ENCODE results near the gene ANTXR1.

Gene ANTXR1

GRCh38 chr2:69013142-69013839, at the start of gene ANTXR1:
Gene ANTXR1, plus strand, starts transcription at chr2:69013179. Its CDS starts 321 bp downstream, at chr2:69013500.
- in situ Hi-C loops (cut with MboI; ENCODE audit: low sequenced_read_pairs) = no loop called here

- in situ Hi-C loops (cut with MboI; ENCODE audit: low sequenced_read_pairs) = no loop called here
Observed at GRCh38 chr2:68964282-68964681, 48.7 kb upstream of the ANTXR1 start.

GRCh38 chr2:68968221-68968620, 44.8 kb upstream of the ANTXR1 start:
- in situ Hi-C loops (cut with MboI; ENCODE audit: low sequenced_read_pairs) = no loop called here

GRCh38 chr2:68969736-68970490, 43.1 kb upstream of the ANTXR1 start:
- in situ Hi-C loops (cut with MboI; ENCODE audit: low sequenced_read_pairs) = no loop called here

- in situ Hi-C loops (cut with MboI; ENCODE audit: low sequenced_read_pairs) = no loop called here
Observed at GRCh38 chr2:68970566-68971265, 42.3 kb upstream of the ANTXR1 start.

GRCh38 chr2:68971591-68972231, 41.3 kb upstream of the ANTXR1 start:
- in situ Hi-C loops (cut with MboI; ENCODE audit: low sequenced_read_pairs) = no loop called here

- in situ Hi-C loops (cut with MboI; ENCODE audit: low sequenced_read_pairs) = no loop called here
Observed at GRCh38 chr2:68974251-68974650, 38.7 kb upstream of the ANTXR1 start, which contains the start of gene GKN1. Gene GKN1, plus strand, starts transcription at chr2:68974636. Its CDS starts 42 bp downstream, at chr2:68974678.

- in situ Hi-C loops (cut with MboI; ENCODE audit: low sequenced_read_pairs) = no loop called here
Observed at GRCh38 chr2:68974946-68975665, 37.9 kb upstream of the ANTXR1 start.

GRCh38 chr2:68975844-68976243, 37.1 kb upstream of the ANTXR1 start:
- in situ Hi-C loops (cut with MboI; ENCODE audit: low sequenced_read_pairs) = no loop called here

GRCh38 chr2:68977453-68977852, 35.5 kb upstream of the ANTXR1 start:
- in situ Hi-C loops (cut with MboI; ENCODE audit: low sequenced_read_pairs) = no loop called here

- in situ Hi-C loops (cut with MboI; ENCODE audit: low sequenced_read_pairs) = no loop called here
Observed at GRCh38 chr2:68978098-68978497, 34.9 kb upstream of the ANTXR1 start.

- in situ Hi-C loops (cut with MboI; ENCODE audit: low sequenced_read_pairs) = no loop called here
Observed at GRCh38 chr2:68980956-68981355, 32.0 kb upstream of the ANTXR1 start.

- in situ Hi-C loops (cut with MboI; ENCODE audit: low sequenced_read_pairs) = no loop called here
Observed at GRCh38 chr2:68987021-68987503, 25.9 kb upstream of the ANTXR1 start.

GRCh38 chr2:68989035-68989434, 23.9 kb upstream of the ANTXR1 start:
- in situ Hi-C loops (cut with MboI; ENCODE audit: low sequenced_read_pairs) = no loop called here

- in situ Hi-C loops (cut with MboI; ENCODE audit: low sequenced_read_pairs) = no loop called here
Observed at GRCh38 chr2:68992341-68992740, 20.6 kb upstream of the ANTXR1 start.

GRCh38 chr2:68992933-68993332, 20.0 kb upstream of the ANTXR1 start:
- in situ Hi-C loops (cut with MboI; ENCODE audit: low sequenced_read_pairs) = no loop called here

GRCh38 chr2:68993660-68994059, 19.3 kb upstream of the ANTXR1 start:
- in situ Hi-C loops (cut with MboI; ENCODE audit: low sequenced_read_pairs) = no loop called here

- in situ Hi-C loops (cut with MboI; ENCODE audit: low sequenced_read_pairs) = no loop called here
Observed at GRCh38 chr2:68994864-68995263, 18.1 kb upstream of the ANTXR1 start.

- in situ Hi-C loops (cut with MboI; ENCODE audit: low sequenced_read_pairs) = no loop called here
Observed at GRCh38 chr2:68995916-68996315, 17.1 kb upstream of the ANTXR1 start.

GRCh38 chr2:68997401-68997800, 15.6 kb upstream of the ANTXR1 start:
- in situ Hi-C loops (cut with MboI; ENCODE audit: low sequenced_read_pairs) = no loop called here

Measured in HL-60/S4 treated with retinoic acid at 250 ng/mL for 4 days and 3 days (cell line).